ENCODE data around the gene CERCAM. TPM values are rescaled to one million over a fixed set of nuclear protein-coding genes. Genes with fewer than 3 reads are reported as not detected.

CERCAM gene
- total RNA-seq, 6 donors from 2014 or later = 9.2 to 47.1 (median 15.4) TPM

- ATAC-seq (ENCODE audit: low FRiP score in 2 of 2) = no peak
- Histone ChIP-seq H3K36me3 (peaks cover 19 to 90% (median 58%) of the 10 kb centered on the region in 4 donors), H3K27me3 (no peaks in the 10 kb centered on the region), H3K4me3 (no peak overlapping the region), H3K9me3 (no peaks in the 10 kb centered on the region), H3K4me1 (no peaks in the 10 kb centered on the region), H3K27ac (no peak overlapping the region)
- TF ChIP-seq POLR2A (IDR thresholded peaks at IDR 0.05) (no peak), EP300 (IDR thresholded peaks at IDR 0.05) (no peak), POLR2AphosphoS5 (IDR thresholded peaks at IDR 0.05) (no peak), CTCF (IDR thresholded peaks at IDR 0.05) (no peak)
- no peak for DNase-seq
- WGBS, 2 donors = 96 to 97% methylated on average over 7 of the region's 7 CpGs
Measured at GRCh38 chr9:128482186-128482585, 61.5 kb downstream of the CERCAM start.

GRCh38 chr9:128484686-128485413 is 64.2 kb downstream of the CERCAM start:
- Histone ChIP-seq H3K9me3 (no peaks in the 10 kb centered on the region), H3K27me3 (no peaks in the 10 kb centered on the region), H3K4me3 (no peak overlapping the region), H3K36me3 (peaks cover 19 to 90% (median 55%) of the 10 kb centered on the region in 4 donors), H3K4me1 (no peaks in the 10 kb centered on the region), H3K27ac (no peak overlapping the region)
- no peak for TF ChIP-seq POLR2AphosphoS5 (IDR thresholded peaks at IDR 0.05)
- TF ChIP-seq CTCF (IDR thresholded peaks at IDR 0.05) = no peak
- TF ChIP-seq POLR2A (IDR thresholded peaks at IDR 0.05) = no peak
- no peak for TF ChIP-seq EP300 (IDR thresholded peaks at IDR 0.05)
- ATAC-seq (ENCODE audit: low FRiP score in 2 of 2) (no peak), DNase-seq (peak in 1 of 2 donors; percentile 52)
- 95 to 97% methylated on average over 17 of the region's 17 CpGs for WGBS, 2 donors

- H3K4me1 ChIP-seq = no peaks in the 10 kb centered on the region
- no peaks in the 10 kb centered on the region for H3K27me3 ChIP-seq
- 85 to 91% methylated on average over 5 to 7 of the region's 7 CpGs for WGBS, 2 donors
- no peak for TF ChIP-seq CTCF (IDR thresholded peaks at IDR 0.05)
- TF ChIP-seq POLR2A (IDR thresholded peaks at IDR 0.05) = no peak
- no peak for TF ChIP-seq POLR2AphosphoS5 (IDR thresholded peaks at IDR 0.05)
- TF ChIP-seq EP300 (IDR thresholded peaks at IDR 0.05) = no peak
- ATAC-seq (ENCODE audit: low FRiP score in 2 of 2) = peak in 1 of 2 donors; percentile 17
- DNase-seq = no peak
- H3K9me3 ChIP-seq = no peaks in the 10 kb centered on the region
- no peak overlapping the region for H3K27ac ChIP-seq
- peaks cover 19 to 90% (median 55%) of the 10 kb centered on the region in 4 donors for H3K36me3 ChIP-seq
- no peak overlapping the region for H3K4me3 ChIP-seq
Measured at GRCh38 chr9:128485414-128485855, 64.8 kb downstream of the CERCAM start.

GRCh38 chr9:128486201-128486600 is 65.5 kb downstream of the CERCAM start:
- H3K4me3 ChIP-seq = no peak overlapping the region
- no peaks in the 10 kb centered on the region for H3K9me3 ChIP-seq
- H3K4me1 ChIP-seq = no peaks in the 10 kb centered on the region
- H3K36me3 ChIP-seq = peaks cover 19 to 92% (median 59%) of the 10 kb centered on the region in 4 donors
- DNase-seq = no peak
- no peak for TF ChIP-seq EP300 (IDR thresholded peaks at IDR 0.05)
- no peak for TF ChIP-seq POLR2A (IDR thresholded peaks at IDR 0.05)
- H3K27me3 ChIP-seq = no peaks in the 10 kb centered on the region
- H3K27ac ChIP-seq = no peak overlapping the region
- no peak for ATAC-seq (ENCODE audit: low FRiP score in 2 of 2)

Other genes starting within 250 kb of the CERCAM start
- gene CIZ1, start 229.3 kb upstream of the CERCAM start, total RNA-seq = 100 to 1,000 TPM in 3 of 6 donors, 10 to 100 TPM in 3; 53.4 to 136 (median 95.5) TPM
- 10 to 100 TPM in 2 of 6 donors, 1 to 10 TPM in 4; 1.4 to 17.8 (median 7.9) TPM for gene DNM1, start 217.5 kb upstream of the CERCAM start, total RNA-seq
- 100 to 1,000 TPM in 2 of 6 donors, 10 to 100 TPM in 4; 78.4 to 138 (median 93.8) TPM for gene GOLGA2, start 144.8 kb upstream of the CERCAM start, total RNA-seq
- 10 to 100 TPM; 13.7 to 28.3 (median 22.8) TPM for gene SWI5, start 144.6 kb upstream of the CERCAM start, total RNA-seq
- gene TRUB2, start 98.4 kb upstream of the CERCAM start, total RNA-seq = 10 to 100 TPM in 3 of 6 donors, 1 to 10 TPM in 3; 6.9 to 24.1 (median 9.7) TPM
- 10 to 100 TPM; 36.1 to 83.8 (median 55.2) TPM for gene COQ4, start 98.0 kb upstream of the CERCAM start, total RNA-seq
- 10 to 100 TPM; 17.8 to 30.1 (median 19.5) TPM for gene SLC27A4, start 80.3 kb upstream of the CERCAM start, total RNA-seq
- gene URM1, start 49.5 kb upstream of the CERCAM start, total RNA-seq = 10 to 100 TPM; 11.1 to 57.9 (median 28.7) TPM
- gene ODF2, start 35.1 kb downstream of the CERCAM start, total RNA-seq = 10 to 100 TPM; 12.2 to 50.3 (median 22.5) TPM
- gene GLE1, start 83.9 kb downstream of the CERCAM start, total RNA-seq = 10 to 100 TPM; 19.0 to 36.7 (median 24.5) TPM
- gene SPTAN1, start 131.7 kb downstream of the CERCAM start, total RNA-seq = 100 to 1,000 TPM; 254 to 547 (median 401) TPM
- 100 to 1,000 TPM in 1 of 6 donors, 10 to 100 TPM in 5; 47.8 to 105 (median 76.8) TPM for gene DYNC2I2, start 236.0 kb downstream of the CERCAM start, total RNA-seq